HG03442 (cell line): ENCODE data around the gene AOC2.
"Not testable (repeated sequence)": the region's sequence is repeated elsewhere in the genome, so short reads cannot be mapped to it uniquely, and the experiment has no call there.

Experiments
- ATAC-seq: cut with Tn5 transposase; IDR thresholded peaks from one replicate; pipeline ENCODE4 v1.9.1; 2021; ENCODE audit warnings: mild to moderate bottlenecking, moderate library complexity; ENCODE audit not compliant: unreplicated experiment

Gene AOC2

GRCh38 chr17:42853597-42853967 lies 9.2 kb downstream of the AOC2 start:
- ATAC-seq: no peak

DNA sequence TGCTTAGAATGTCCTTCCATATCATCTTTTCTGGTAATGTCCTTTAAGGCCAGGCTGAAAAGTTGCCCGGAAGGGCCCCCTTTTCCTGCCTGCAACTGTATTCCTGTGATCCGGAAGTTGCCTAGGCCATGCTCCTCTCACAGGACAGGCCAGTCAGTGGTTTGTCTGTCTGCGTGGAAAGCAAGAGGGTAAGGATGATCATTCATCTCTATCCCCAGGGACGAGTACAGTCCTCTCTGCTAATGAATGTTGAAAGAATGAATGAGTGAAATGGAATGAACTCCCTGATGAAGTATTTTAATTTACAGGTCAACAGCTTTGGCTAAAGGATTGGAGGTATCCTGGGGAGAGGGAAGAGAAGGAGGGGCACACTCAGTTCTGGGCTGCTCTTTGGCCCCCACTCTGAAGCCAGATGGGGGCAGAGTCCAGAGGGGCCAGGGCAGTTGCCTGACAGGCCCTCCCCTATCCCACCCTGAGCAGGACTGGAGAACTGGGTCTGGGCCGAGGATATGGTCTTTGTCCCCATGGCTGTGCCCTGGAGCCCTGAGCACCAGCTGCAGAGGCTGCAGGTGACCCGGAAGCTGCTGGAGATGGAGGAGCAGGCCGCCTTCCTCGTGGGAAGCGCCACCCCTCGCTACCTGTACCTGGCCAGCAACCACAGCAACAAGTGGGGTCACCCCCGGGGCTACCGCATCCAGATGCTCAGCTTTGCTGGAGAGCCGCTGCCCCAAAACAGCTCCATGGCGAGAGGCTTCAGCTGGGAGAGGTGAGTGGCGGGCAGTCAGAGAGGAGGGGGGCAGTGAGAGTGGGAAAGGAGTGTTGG lies 9.8 kb downstream of the AOC2 start:
- ATAC-seq: no peak

- no peak for ATAC-seq
Observed at GRCh38 chr17:42855048-42855596, 10.7 kb downstream of the AOC2 start.

GRCh38 chr17:42856093-42856492 lies 11.7 kb downstream of the AOC2 start:
- ATAC-seq: not testable (repeated sequence)

DNA sequence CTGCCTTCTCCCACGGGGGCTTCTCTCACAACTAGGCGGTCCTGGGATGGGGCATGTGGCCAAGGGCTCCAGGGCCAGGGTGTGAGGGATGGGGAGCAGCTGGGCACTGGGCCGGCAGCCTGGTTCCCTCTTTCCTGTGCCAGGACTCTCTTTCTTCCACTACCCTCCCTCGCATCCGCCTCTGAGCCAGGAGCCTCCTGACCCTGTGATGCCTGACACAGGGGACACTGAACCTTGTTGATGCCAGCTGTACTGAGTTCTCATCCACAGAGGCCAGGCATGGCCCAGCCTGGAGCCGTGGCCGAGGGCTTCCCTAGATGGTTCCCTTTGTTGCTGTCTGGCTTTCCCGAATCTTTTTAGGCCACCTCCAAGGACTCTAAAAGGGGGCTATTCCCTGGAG lies 12.1 kb downstream of the AOC2 start:
- not testable (repeated sequence) for ATAC-seq

DNA sequence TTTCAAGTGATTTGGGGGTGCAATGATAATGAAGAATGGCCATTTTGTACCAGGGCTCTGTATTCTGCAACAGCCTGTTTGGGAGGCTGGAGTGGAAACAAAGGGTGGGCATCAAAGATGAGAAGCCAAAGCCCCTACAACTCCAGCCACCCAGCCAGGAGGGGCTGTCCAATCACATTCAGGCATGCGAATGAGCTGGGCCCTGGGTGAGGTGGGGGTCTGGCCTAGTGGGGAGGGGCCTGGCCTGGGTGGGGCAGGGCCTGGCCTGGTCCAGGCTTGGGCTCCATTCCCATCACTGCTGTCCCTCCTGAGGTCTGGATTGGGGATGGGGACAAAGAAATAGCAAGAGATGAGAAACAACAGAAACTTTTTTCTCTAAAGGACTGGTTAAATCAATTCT lies 13.0 kb downstream of the AOC2 start:
- ATAC-seq: no peak

GRCh38 chr17:42865638-42866094 lies 21.3 kb downstream of the AOC2 start:
- no peak for ATAC-seq

DNA sequence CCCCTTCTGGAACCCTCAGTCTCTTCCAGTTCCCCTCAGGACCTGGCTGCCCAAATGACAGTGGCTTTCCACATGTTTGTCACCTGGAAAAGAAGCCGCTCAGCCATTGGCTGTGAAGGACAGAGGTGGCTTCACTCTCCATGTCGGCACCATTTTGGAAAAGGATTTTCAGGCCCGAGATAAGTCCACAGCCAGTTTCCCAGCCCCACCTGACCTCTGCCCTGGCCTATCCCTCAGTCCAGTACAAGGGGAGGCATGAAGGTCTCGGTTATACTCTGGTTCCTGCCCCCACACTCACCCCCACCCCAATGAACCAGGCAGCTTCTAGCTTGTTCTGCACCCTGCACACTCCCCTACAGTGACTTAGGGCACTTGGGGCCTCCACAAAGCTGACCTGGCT lies 21.8 kb downstream of the AOC2 start:
- ATAC-seq: no peak

GRCh38 chr17:42866631-42867575 lies 22.5 kb downstream of the AOC2 start:
- no peak for ATAC-seq

- ATAC-seq: not testable (repeated sequence)
Observed at GRCh38 chr17:42867694-42868261, 23.4 kb downstream of the AOC2 start.

- ATAC-seq: no peak
Observed at GRCh38 chr17:42868338-42868737, 24.0 kb downstream of the AOC2 start.

GRCh38 chr17:42871647-42872046 lies 27.3 kb downstream of the AOC2 start:
- no peak for ATAC-seq

- no peak for ATAC-seq
Observed at GRCh38 chr17:42872251-42872965, 28.0 kb downstream of the AOC2 start.

- no peak for ATAC-seq
Observed at GRCh38 chr17:42873315-42873714, 28.9 kb downstream of the AOC2 start.

DNA sequence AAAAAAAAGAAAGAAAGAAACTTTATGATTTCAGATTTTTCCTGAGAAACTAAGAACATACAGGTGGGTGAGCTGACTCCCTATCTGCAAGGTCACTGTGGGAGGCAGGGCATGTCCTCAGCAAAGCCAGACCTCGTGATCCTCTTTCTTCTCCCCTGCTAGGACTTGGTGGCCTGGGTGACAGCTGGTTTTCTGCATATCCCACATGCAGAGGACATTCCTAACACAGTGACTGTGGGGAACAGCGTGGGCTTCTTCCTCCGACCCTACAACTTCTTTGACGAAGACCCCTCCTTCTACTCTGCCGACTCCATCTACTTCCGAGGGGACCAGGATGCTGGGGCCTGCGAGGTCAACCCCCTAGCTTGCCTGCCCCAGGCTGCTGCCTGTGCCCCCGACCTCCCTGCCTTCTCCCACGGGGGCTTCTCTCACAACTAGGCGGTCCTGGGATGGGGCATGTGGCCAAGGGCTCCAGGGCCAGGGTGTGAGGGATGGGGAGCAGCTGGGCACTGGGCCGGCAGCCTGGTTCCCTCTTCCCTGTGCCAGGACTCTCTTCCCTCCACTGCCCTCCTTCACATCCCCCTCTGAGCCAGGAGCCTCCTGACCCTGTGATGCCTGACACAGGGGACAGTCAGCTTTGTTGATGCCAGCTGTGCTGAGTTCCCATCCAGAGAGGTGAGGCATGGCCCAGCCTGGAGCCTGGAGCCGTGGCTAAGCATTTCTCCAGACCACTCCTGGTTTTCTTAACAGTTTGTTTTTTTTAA lies 29.7 kb downstream of the AOC2 start:
- not testable (repeated sequence) for ATAC-seq

GRCh38 chr17:42877037-42877436 lies 32.7 kb downstream of the AOC2 start:
- ATAC-seq: no peak

GRCh38 chr17:42878123-42878880 lies 33.9 kb downstream of the AOC2 start:
- no peak for ATAC-seq

GRCh38 chr17:42878924-42879595 lies 34.7 kb downstream of the AOC2 start:
- no peak for ATAC-seq
